Bronchial epithelial cell (primary cell): Measurements from ENCODE around the gene KLF3. TPM values are rescaled to one million over a fixed set of nuclear protein-coding genes. Genes with fewer than 3 reads are reported as not detected.

Experiments
- DNase-seq: peaks from one replicate; pipeline ENCODE4 v3.0.0-alpha.2; 2010; ENCODE audit warnings: low read depth
- FAIRE-seq: peaks from 2 replicates; lab custom pipeline; 2011; peaks lifted over from hg19 to GRCh38; lab: Jason Lieb, UNC
- H3K27me3 ChIP-seq: 2 replicates; pipeline ENCODE4 v1.5.1; 2011; ENCODE audit warnings: low read length; ENCODE audit not compliant: control insufficient read depth, insufficient read depth
- H3K36me3 ChIP-seq: 2 replicates; pipeline ENCODE4 v1.5.1; 2011; ENCODE audit warnings: low read length; ENCODE audit not compliant: control insufficient read depth, insufficient read depth
- H3K4me3 ChIP-seq: 2 replicates; pipeline ENCODE4 v1.5.1; 2011; ENCODE audit warnings: mild to moderate bottlenecking, low read depth, low read length, control low read depth
- total RNA-seq: library from RNA; depleted of rRNA; stranded (reverse); fragments of >200 nt; gene quantifications from 2 replicates; pipeline ENCODE4 v1.2.1, GENCODE V29; 2014
- TF ChIP-seq, protein P1 (sequence below): IDR thresholded peaks from 2 replicates; pipeline ENCODE4 v1.5.1; 2011; ENCODE audit warnings: mild to moderate bottlenecking, moderate library complexity, low read length, control low read depth, inconsistent platforms; ENCODE audit not compliant: insufficient read depth, severe bottlenecking

KLF3 gene
- total RNA-seq, 1 donor from 2014 or later, result 33.4 TPM

DNA sequence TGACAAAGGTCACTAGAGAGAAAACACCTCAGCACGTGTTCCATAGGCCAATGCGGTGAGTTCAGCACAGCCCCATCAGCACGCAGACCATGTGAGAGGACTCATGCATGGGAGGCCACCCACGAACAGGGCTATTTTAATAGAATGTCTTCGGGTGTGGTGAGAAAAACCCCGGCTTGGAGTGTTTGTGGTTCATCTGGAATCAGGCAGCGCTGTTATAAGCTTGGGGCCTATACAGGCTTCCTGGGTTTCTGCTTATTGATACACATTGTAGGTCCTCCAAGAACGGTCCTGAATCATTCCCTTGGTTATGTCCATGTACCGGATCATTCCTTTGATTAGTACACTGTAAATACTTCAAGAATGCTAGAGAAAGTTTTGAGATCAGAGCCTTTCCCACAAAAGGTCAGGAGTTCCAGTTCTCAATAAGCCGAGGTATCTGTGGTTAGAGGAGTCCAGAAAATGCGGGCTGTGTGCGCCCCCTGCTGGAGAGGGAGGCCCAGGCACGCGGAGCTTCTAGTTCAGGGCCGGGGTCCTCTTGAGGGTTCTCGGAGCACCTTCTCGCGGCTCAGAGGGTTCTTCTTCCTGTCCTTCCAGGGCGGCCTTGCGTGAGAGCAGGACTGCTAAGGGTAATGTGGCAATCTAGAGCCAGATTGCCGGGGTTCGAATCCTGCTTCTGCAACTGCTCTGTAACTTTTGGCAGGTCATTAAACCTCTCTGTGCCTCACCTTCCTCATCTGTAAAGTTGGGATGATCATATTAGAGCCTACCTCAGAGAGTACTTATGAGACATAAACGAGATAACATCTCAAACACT, 67.0 kb downstream of the KLF3 start:
- Histone ChIP-seq H3K27me3 (no peaks in the 10 kb centered on the region), H3K36me3 (no peaks in the 10 kb centered on the region), H3K4me3 (no peak overlapping the region)
- DNase-seq (peak; percentile 62), FAIRE-seq (no peak)
- TF ChIP-seq, protein P1, sequence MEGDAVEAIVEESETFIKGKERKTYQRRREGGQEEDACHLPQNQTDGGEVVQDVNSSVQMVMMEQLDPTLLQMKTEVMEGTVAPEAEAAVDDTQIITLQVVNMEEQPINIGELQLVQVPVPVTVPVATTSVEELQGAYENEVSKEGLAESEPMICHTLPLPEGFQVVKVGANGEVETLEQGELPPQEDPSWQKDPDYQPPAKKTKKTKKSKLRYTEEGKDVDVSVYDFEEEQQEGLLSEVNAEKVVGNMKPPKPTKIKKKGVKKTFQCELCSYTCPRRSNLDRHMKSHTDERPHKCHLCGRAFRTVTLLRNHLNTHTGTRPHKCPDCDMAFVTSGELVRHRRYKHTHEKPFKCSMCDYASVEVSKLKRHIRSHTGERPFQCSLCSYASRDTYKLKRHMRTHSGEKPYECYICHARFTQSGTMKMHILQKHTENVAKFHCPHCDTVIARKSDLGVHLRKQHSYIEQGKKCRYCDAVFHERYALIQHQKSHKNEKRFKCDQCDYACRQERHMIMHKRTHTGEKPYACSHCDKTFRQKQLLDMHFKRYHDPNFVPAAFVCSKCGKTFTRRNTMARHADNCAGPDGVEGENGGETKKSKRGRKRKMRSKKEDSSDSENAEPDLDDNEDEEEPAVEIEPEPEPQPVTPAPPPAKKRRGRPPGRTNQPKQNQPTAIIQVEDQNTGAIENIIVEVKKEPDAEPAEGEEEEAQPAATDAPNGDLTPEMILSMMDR, result peak; percentile 94

- Histone ChIP-seq H3K4me3 (no peak overlapping the region), H3K36me3 (no peaks in the 10 kb centered on the region), H3K27me3 (no peaks in the 10 kb centered on the region)
- no peak for FAIRE-seq
- DNase-seq, result no peak
- TF ChIP-seq, protein P1, result no peak
Measured at GRCh38 chr4:38733663-38734062, 69.7 kb downstream of the KLF3 start.

GRCh38 chr4:38734446-38734845, 70.4 kb downstream of the KLF3 start:
- Histone ChIP-seq H3K36me3 (no peaks in the 10 kb centered on the region), H3K4me3 (no peak overlapping the region), H3K27me3 (no peaks in the 10 kb centered on the region)
- TF ChIP-seq, protein P1, result no peak
- FAIRE-seq, result no peak
- no peak for DNase-seq

DNA sequence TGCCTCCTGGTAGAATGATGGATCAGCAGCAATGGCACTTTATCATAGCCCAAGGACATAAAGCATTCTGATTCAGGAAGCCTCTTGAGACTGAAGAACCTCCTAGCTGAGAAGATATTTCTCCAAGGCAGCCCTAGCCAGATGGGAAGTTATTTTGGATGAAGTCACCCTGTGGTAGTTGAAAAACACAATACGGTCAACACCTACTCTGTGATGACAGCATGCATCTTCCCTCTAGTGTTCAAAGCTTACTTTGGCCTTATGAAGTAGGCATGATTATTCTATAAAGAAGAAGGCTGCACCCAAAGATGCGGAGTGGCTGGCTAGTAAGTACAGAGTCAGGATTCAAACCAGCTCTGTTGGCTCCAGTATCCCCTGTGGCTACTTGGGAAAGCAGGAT, 70.9 kb downstream of the KLF3 start:
- Histone ChIP-seq H3K36me3 (no peaks in the 10 kb centered on the region), H3K4me3 (no peak overlapping the region)
- no peak for DNase-seq

DNA sequence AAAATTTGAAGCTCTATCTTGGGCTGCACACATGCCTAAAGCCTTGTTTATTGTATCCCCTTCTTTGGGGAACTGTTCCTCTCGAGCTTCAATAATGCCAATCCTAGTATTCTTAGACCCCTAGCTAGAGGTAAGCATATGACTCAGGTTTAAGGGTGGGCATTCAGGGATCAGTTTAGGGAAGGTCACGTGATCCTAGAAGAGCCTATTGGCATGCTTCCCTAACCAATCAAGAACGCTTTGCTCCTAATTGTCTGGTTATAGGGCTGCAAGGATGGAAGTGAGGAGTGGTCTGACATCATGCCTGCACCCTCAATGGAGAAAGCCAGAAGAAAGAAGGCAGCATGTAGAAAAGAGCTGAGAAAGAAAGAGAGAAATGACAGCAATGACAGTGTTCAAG, 71.9 kb downstream of the KLF3 start:
- TF ChIP-seq, protein P1, result no peak
- no peaks in the 10 kb centered on the region for H3K36me3 ChIP-seq
- FAIRE-seq (no peak), DNase-seq (no peak)
- H3K27me3 ChIP-seq, result no peaks in the 10 kb centered on the region
- H3K4me3 ChIP-seq, result no peak overlapping the region

More for the DNA sequence above, 70.9 kb downstream of the KLF3 start:
- FAIRE-seq, result no peak
- TF ChIP-seq, protein P1, result no peak
- no peaks in the 10 kb centered on the region for H3K27me3 ChIP-seq
